Measurements from ENCODE around the gene HOXC6. TPM values are rescaled to one million over a fixed set of nuclear protein-coding genes. Genes with fewer than 3 reads are reported as not detected.

Gene HOXC6
- total and polyA plus RNA-seq, 2 donors (not counting 3 experiments of a cell fraction or from before 2014, with no cell fraction given): 0.58 to 0.72 TPM

GRCh38 chr12:54006559-54007220, 21.6 kb upstream of the HOXC6 start:
- POLR2A ChIA-PET: no interaction called here
- H2AFZ ChIP-seq (ENCODE audit: low read depth, low read length): no peak overlapping the region
- no peak for FAIRE-seq

More at GRCh38 chr12:54006559-54007220, 21.6 kb upstream of the HOXC6 start:
- Histone ChIP-seq H3K4me2 (ENCODE audit: insufficient read depth, low read length) (no peak overlapping the region), H3K4me1 (ENCODE audit: control insufficient read depth, extremely low read depth, insufficient read depth, low read length) (no peaks in the 10 kb centered on the region), H3K27me3 (ENCODE audit: control insufficient read depth in 2 of 2, insufficient read depth in 2 of 2, low read length in 2 of 2) (peaks cover 80 to 89% of the 10 kb centered on the region in 2 experiments), H4K20me1 (replicated peaks; ENCODE audit: control insufficient read depth, extremely low read depth, insufficient read depth, low read length) (no peaks in the 10 kb centered on the region), H3K9me1 (replicated peaks; ENCODE audit: control insufficient read depth, extremely low read depth, insufficient read depth, low read length) (no peaks in the 10 kb centered on the region), H3K9me3 (replicated peaks; ENCODE audit: control insufficient read depth, insufficient read depth, low read length) (no peaks in the 10 kb centered on the region), H3K4me3 (replicated peaks in 1 of 3; ENCODE audit: insufficient read depth in 1 of 3, low read depth in 1 of 3, low read length in 3 of 3) (no peak overlapping the region), H3K36me3 (ENCODE audit: control insufficient read depth in 2 of 2, extremely low read depth in 1 of 2, insufficient read depth in 2 of 2, low read length in 2 of 2) (no peaks in the 10 kb centered on the region), H3K79me2 (ENCODE audit: control insufficient read depth, insufficient read depth, low read length) (no peaks in the 10 kb centered on the region), H3K27ac (ENCODE audit: insufficient read depth, low read depth, low read length) (no peak overlapping the region), H3K9ac (replicated peaks; ENCODE audit: extremely low read depth, insufficient read depth, low read length) (no peak overlapping the region)
- CTCF ChIA-PET: interaction anchor here (1.0 to 17.0 kb wide), 17 partner anchors 10 to 373 kb away, joined by 3 to 616 read pairs (median 5); partner anchors contain the start of genes HOXC10, HOXC5, HOXC6 and SMUG1
- DNase-seq (ENCODE audit: low read depth, low spot score): no peak
- dilution Hi-C loops (cut with MboI; ENCODE audit: extremely low pct_ligation_motif_present, low sequenced_read_pairs): no loop called here
- TF ChIP-seq CTCF (IDR thresholded peaks at IDR 0.05; ENCODE audit: extremely low read depth in 1 of 2, insufficient read depth in 1 of 2, low read depth in 1 of 2, low read length in 2 of 2) (no peak), GATA2 (IDR thresholded peaks at IDR 0.05; ENCODE audit: insufficient read depth, insufficient read length, low read depth, low read length) (no peak), FOS (IDR thresholded peaks at IDR 0.05; ENCODE audit: borderline replicate concordance, insufficient read depth, low read length) (no peak)
- intact Hi-C loops (cut with micrococcal nuclease): loop anchor here (1.0 to 10.0 kb wide), 4 partner anchors 185 to 358 kb away; partner anchors contain the start of gene GPR84
- BruUV-seq (replicated peaks): no TSS peak
